ENCODE measurements around the gene SMIM24.

GRCh38 chr19:3456925-3457527 is 23.3 kb downstream of the SMIM24 start:
- no peak for TF ChIP-seq CTCF (IDR thresholded peaks at IDR 0.05)
- TF ChIP-seq EZH2 (IDR thresholded peaks at IDR 0.05; ENCODE audit: borderline replicate concordance, insufficient read depth, low read depth, low read length, poor library complexity, severe bottlenecking): no peak

All from B cell (primary cell).